SK-N-SH treated with all-trans-retinoic acid at 6 μM for 48 hours (cell line): ENCODE data around the gene NF1.
"Not testable (repeated sequence)": the region's sequence is repeated elsewhere in the genome, so short reads cannot be mapped to it uniquely, and the experiment has no call there.

ENCODE experiments used
- ATAC-seq: fragments of 200-7000 bp; cut with Tn5 transposase; 3 replicates; pipeline ENCODE4 v1.9.1; 2020; ENCODE audit warnings: mild to moderate bottlenecking, moderate library complexity
- ARNTL ChIP-seq: fragments of 450-650 bp; formaldehyde crosslinking; IDR thresholded peaks from 2 replicates; pipeline ENCODE4 v1.5.0; 2020; ENCODE audit warnings: low read depth, mild to moderate bottlenecking, moderate library complexity, borderline replicate concordance
- BACH2 ChIP-seq: fragments of 250-450 bp; sonication (Bioruptor Pico); IDR thresholded peaks from 2 replicates; pipeline ENCODE4 v1.9.0; 2021; ENCODE audit warnings: mild to moderate bottlenecking, borderline replicate concordance
- CREB5 ChIP-seq: fragments of 250-450 bp; sonication (Bioruptor Pico); IDR thresholded peaks from 2 replicates; pipeline ENCODE4 v1.5.1; 2020; ENCODE audit warnings: low read depth, mild to moderate bottlenecking, moderate library complexity
- CSDC2 ChIP-seq: fragments of 250-450 bp; sonication (Bioruptor Pico); IDR thresholded peaks from 2 replicates; pipeline ENCODE4 v1.5.0; 2020; ENCODE audit warnings: mild to moderate bottlenecking, moderate library complexity
- ESRRG ChIP-seq: fragments of 250-450 bp; sonication (Bioruptor Pico); IDR thresholded peaks from 2 replicates; pipeline ENCODE4 v1.6.1; 2021; ENCODE audit warnings: mild to moderate bottlenecking
- GLIS3 ChIP-seq: fragments of 250-450 bp; sonication (Bioruptor Pico); IDR thresholded peaks from 2 replicates; pipeline ENCODE4 v1.5.0; 2020; ENCODE audit warnings: mild to moderate bottlenecking, moderate library complexity
- ISL1 ChIP-seq: fragments of 250-450 bp; sonication (Bioruptor Pico); IDR thresholded peaks from 2 replicates; pipeline ENCODE4 v2.1.2; 2022; ENCODE audit warnings: mild to moderate bottlenecking, moderate library complexity
- OSR1 ChIP-seq: fragments of 250-450 bp; sonication (Bioruptor Pico); IDR thresholded peaks from 2 replicates; pipeline ENCODE4 v1.8.0; 2022; ENCODE audit warnings: moderate library complexity, mild to moderate bottlenecking, inconsistent platforms
- PATZ1 ChIP-seq: fragments of 250-450 bp; sonication (Bioruptor Pico); IDR thresholded peaks from 2 replicates; pipeline ENCODE4 v1.8.0; 2020; ENCODE audit warnings: mild to moderate bottlenecking, moderate library complexity, borderline replicate concordance
- POU6F1 ChIP-seq: fragments of 250-450 bp; sonication (Bioruptor Pico); IDR thresholded peaks from 2 replicates; pipeline ENCODE4 v1.8.0; 2021; ENCODE audit warnings: low read depth, mild to moderate bottlenecking, moderate library complexity, borderline replicate concordance
- PPARA ChIP-seq: fragments of 250-450 bp; sonication (Bioruptor Pico); IDR thresholded peaks from 2 replicates; pipeline ENCODE4 v1.5.0; 2020; ENCODE audit warnings: mild to moderate bottlenecking, borderline replicate concordance
- RARB ChIP-seq: fragments of 250-450 bp; sonication (Bioruptor Pico); IDR thresholded peaks from 2 replicates; pipeline ENCODE4 v1.8.0; 2021; ENCODE audit warnings: mild to moderate bottlenecking, moderate library complexity
- SNAI2 ChIP-seq: fragments of 250-450 bp; sonication (Bioruptor Pico); IDR thresholded peaks from 2 replicates; pipeline ENCODE4 v1.5.0; 2020; ENCODE audit warnings: mild to moderate bottlenecking, moderate library complexity
- TSHZ2 ChIP-seq: fragments of 250-450 bp; sonication (Bioruptor Pico); IDR thresholded peaks from 2 replicates; pipeline ENCODE4 v1.5.0; 2020; ENCODE audit warnings: mild to moderate bottlenecking, moderate library complexity
- ZC3H10 ChIP-seq: fragments of 250-450 bp; sonication (Bioruptor Pico); IDR thresholded peaks from 2 replicates; pipeline ENCODE4 v1.5.1; 2021; ENCODE audit warnings: mild to moderate bottlenecking, moderate library complexity
- ZFP3 ChIP-seq: fragments of 250-450 bp; sonication (Bioruptor Pico); IDR thresholded peaks from 2 replicates; pipeline ENCODE4 v1.5.0; 2020; ENCODE audit warnings: mild to moderate bottlenecking, moderate library complexity
- ZFP30 ChIP-seq: fragments of 450-650 bp; formaldehyde crosslinking; IDR thresholded peaks from 2 replicates; pipeline ENCODE4 v1.5.0; 2022; ENCODE audit warnings: mild to moderate bottlenecking, moderate library complexity
- ZNF70 ChIP-seq: fragments of 450-650 bp; formaldehyde crosslinking; IDR thresholded peaks from 2 replicates; pipeline ENCODE4 v1.5.0; 2020; ENCODE audit warnings: mild to moderate bottlenecking, moderate library complexity
- ZNF8 ChIP-seq: fragments of 450-650 bp; formaldehyde crosslinking; IDR thresholded peaks from 2 replicates; pipeline ENCODE4 v1.5.0; 2020; ENCODE audit warnings: mild to moderate bottlenecking, moderate library complexity

Gene NF1

GRCh38 chr17:31381165-31381668 lies 286.4 kb downstream of the NF1 start:
- no peak for ATAC-seq
- TF ChIP-seq ZFP3 (CRISPR knock-in tag), result no peak
- no peak for TF ChIP-seq OSR1 (CRISPR knock-in tag)
- TF ChIP-seq PATZ1 (CRISPR knock-in tag), result no peak
- TF ChIP-seq ZNF8, result no peak
- no peak for TF ChIP-seq PPARA (CRISPR knock-in tag)
- no peak for TF ChIP-seq CREB5 (CRISPR knock-in tag)
- TF ChIP-seq RARB (CRISPR knock-in tag), result no peak
- TF ChIP-seq ISL1, result no peak
- no peak for TF ChIP-seq SNAI2 (CRISPR knock-in tag)
- no peak for TF ChIP-seq BACH2
- no peak for TF ChIP-seq ZFP30 (CRISPR knock-in tag)
- TF ChIP-seq CSDC2, result no peak
- TF ChIP-seq ARNTL, result no peak
- TF ChIP-seq TSHZ2 (CRISPR knock-in tag), result no peak
- TF ChIP-seq ZNF70 (CRISPR knock-in tag), result no peak
- TF ChIP-seq ZC3H10 (CRISPR knock-in tag), result no peak
- TF ChIP-seq GLIS3 (CRISPR knock-in tag), result no peak

- not testable (repeated sequence) for ATAC-seq
These were observed 288.0 kb downstream of the NF1 start for GRCh38 chr17:31382668-31383275.

- not testable (repeated sequence) for ATAC-seq
These were observed 288.7 kb downstream of the NF1 start for GRCh38 chr17:31383488-31383887.

- no peak for ATAC-seq
- TF ChIP-seq POU6F1 (CRISPR knock-in tag), result no peak
- TF ChIP-seq ESRRG (CRISPR knock-in tag), result no peak
- no peak for TF ChIP-seq ARNTL
- no peak for TF ChIP-seq CREB5 (CRISPR knock-in tag)
- TF ChIP-seq RARB (CRISPR knock-in tag), result no peak
- TF ChIP-seq ZC3H10 (CRISPR knock-in tag), result no peak
- TF ChIP-seq PATZ1 (CRISPR knock-in tag), result no peak
- no peak for TF ChIP-seq BACH2
- no peak for TF ChIP-seq ZFP3 (CRISPR knock-in tag)
- no peak for TF ChIP-seq CSDC2
- TF ChIP-seq OSR1 (CRISPR knock-in tag), result no peak
These were observed 290.9 kb downstream of the NF1 start for GRCh38 chr17:31385428-31386285.
